T-helper 1 cell (primary cell): ENCODE data around the gene FAM90A26.
"Not testable (repeated sequence)": the region's sequence is repeated elsewhere in the genome, so short reads cannot be mapped to it uniquely, and the experiment has no call there.

ENCODE experiments used
- DNase-seq, 5 donors: peaks; one replicate each; pipeline ENCODE4 v3.0.0-alpha.2; 2012 to 2020
- total RNA-seq, 4 donors: gene quantifications; one replicate each; lab custom pipeline; 2026; lab: John Stamatoyannopoulos, UW

The FAM90A26 gene, protein sequence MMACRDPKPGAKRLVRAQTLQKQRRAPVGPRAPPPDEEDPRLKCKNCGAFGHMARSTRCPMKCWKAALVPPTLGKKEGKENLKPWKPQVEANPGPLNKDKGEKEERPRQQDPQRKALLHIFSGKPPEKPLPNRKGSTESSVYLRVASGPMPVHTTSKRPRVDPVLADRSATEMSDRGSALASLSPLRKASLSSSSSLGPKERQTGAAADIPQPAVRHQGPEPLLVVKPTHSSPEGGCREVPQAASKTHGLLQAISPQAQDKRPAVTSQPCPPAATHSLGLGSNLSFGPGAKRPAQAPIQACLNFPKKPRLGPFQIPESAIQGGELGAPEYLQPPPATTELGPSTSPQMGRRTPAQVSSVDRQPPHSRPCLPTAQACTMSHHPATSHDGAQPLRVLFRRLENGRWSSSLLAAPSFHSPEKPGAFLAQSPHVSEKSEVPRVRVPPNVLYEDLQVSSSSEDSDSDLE
- 0 reads per million in 4 donors for total RNA-seq

- DNase-seq, result not testable (repeated sequence)
These were observed at the start of gene FAM90A26 for GRCh38 chr4:9169791-9170459. Gene FAM90A26 (plus strand): TSS chr4:9170409. CDS start chr4:9173173, 2,764 bp downstream.

GRCh38 chr4:9122711-9123110 is 47.5 kb upstream of the FAM90A26 start:
- DNase-seq, result not testable (repeated sequence)

DNA sequence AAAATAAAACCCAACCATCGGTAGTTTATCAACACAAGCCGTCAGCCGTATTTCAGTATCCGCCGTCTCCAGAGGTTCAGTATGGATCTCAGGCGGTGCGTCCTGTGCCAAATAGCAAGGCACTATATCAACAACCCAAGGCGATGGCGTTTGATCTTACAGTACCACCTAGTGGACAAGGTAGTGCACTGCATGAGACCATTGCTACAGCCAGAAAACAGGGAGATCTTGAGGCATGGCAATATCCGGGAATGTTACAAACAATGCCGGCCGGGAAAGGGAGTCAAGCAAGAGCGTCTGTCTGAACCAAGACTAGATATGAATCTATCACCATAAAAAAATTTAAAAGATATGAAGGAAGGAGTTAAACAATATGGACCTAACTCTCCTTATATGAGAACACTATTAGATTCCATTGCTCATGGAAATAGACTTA is 46.6 kb upstream of the FAM90A26 start:
- DNase-seq, result peak in 3 of 5 donors; percentile 4 to 32 (median 12)

GRCh38 chr4:9125601-9126161 is 44.5 kb upstream of the FAM90A26 start:
- not testable (repeated sequence) for DNase-seq

GRCh38 chr4:9131420-9131819 is 38.8 kb upstream of the FAM90A26 start:
- DNase-seq, result not testable (repeated sequence)

DNA sequence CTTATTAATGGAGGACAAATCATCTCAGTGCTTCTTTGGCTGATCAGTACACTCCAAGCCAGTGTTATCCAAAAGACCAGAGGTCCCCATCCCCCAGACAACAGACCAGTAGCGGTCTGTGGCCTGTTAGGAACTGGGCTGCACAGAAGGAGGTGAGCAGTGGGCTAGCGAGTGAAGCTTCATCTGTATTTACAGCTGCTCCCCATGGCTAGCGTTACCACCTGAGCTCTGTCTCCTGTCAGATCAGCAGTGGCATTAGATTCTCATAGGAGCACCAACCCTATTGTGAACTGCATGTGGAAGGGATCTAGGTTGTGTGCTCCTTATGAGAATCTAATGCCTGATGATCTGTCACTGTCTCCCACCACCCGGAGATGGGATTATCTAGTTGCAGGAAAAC is 37.4 kb upstream of the FAM90A26 start:
- DNase-seq, result not testable (repeated sequence)

- DNase-seq, result not testable (repeated sequence)
These were observed 36.2 kb upstream of the FAM90A26 start for GRCh38 chr4:9134011-9134410.

DNA sequence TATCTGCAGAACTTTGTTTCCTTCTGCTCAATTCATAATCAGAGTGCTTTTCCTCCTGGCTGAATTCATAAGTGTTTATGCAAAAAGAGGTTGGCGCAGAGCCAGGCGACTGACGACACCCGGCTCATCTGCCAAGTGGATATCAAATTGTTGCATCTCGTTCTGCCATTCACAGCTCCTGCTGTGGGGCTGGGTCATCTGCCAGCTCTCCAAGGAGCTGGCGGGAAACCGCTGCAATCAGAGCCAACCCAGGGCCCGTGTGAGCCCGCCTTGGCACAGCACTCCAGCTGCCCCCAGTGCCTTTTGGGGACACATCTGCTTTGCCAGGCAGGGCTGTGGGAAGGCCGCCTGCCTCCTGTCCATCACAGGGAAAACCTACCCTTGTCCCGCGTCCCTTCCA is 35.7 kb upstream of the FAM90A26 start:
- DNase-seq, result not testable (repeated sequence)

DNA sequence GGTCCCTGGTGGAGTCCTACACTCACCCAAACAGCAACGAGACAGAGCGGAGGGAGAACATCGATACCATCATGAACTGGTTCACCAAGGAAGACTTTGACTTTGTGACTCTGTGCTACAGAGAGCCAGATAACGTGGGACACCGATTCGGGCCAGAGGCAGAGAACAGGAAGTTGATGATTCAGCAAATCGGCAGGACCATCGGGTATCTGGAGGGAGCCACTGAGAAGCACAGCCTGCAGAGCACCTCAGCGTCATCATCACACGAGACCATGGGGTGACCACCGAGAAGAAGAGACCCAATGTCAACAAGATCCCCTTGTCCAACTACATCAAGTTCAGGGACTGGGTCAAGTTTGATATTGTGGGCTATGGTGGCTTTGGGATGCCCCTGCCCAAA is 29.2 kb upstream of the FAM90A26 start:
- not testable (repeated sequence) for DNase-seq

DNA sequence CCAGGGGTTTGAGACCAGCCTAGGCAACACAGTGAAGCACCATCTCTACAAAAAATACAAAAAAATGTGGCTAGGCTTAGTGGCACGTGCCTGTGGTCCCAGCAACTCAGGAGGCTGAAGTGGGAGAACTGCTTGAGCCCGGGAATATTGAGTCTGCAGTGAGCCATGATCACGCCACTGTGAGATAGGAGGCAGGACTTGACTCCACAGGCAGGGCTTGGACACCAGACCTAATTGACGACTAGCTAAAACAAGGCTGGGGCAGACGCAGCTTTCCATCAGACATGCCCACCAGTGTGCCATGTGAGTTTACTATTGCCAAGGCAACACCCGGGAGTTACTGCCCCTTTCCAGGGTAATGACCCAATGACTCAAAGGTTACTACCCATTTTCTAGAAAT is 27.4 kb upstream of the FAM90A26 start:
- not testable (repeated sequence) for DNase-seq

- no peak for DNase-seq
These were observed 26.7 kb upstream of the FAM90A26 start for GRCh38 chr4:9143421-9144080.

DNA sequence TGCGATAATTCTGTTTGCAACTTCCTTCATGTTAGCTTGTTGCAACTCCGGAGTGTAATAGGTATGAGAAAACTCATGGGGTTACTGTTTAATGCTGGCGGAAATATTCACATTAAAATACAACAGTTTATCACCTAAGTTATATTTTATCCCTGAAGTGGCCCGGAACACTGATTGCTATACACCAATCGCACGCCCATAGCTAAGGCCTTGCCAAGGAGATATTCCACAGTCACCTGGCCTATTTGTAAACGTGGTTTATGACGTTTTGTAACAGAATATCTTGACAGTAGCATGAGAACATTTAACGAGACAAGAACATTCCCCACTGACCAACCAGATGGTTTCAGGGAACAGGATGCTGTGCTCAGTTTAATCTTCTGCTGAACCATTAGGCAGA is 23.2 kb upstream of the FAM90A26 start:
- no peak for DNase-seq

GRCh38 chr4:9147368-9147767 is 22.8 kb upstream of the FAM90A26 start:
- not testable (repeated sequence) for DNase-seq

GRCh38 chr4:9148611-9149409 is 21.4 kb upstream of the FAM90A26 start:
- not testable (repeated sequence) for DNase-seq

- not testable (repeated sequence) for DNase-seq
These were observed 18.4 kb upstream of the FAM90A26 start for GRCh38 chr4:9151809-9152179.

DNA sequence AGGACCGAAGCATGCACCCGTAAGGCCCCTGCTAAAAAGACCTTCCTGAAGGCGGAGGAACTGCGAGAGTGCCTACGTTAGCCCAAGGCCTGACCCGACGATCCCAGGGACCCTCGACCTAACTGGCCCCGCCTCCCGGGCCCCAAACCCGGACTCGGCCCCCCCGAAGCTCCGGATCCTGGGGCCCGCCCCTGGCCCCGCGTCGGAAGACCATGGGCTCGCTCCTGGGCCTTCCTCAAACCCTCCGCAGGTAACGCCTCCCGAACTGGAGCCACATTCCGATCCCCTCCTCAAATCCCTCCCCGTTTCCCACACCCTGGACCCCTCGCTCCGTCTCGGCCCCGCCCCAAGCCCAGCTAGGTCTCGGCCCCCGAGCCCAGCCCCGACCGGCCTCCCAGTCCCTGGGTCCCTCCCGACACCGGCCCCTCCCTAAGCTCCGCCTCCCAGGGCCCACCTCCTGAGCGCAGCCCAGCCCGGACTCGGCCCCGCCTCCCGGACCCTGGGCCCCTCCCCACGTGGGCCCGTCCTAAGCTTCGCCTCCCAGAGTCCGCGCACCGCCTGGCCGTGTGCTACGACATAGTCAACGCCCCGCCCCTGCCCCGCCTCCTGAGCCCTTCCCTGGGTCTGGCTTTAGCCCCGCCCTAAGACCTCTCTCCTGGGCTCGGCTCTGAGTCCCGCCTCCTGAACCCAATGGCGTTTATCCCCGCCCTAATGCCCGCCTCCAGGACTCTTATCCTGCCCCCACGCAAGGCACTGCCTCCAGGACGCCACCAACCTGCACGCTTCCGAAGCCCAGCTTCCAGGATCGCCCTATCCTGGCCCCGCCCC is 17.8 kb upstream of the FAM90A26 start:
- DNase-seq, result peak; percentile 88 to 96 (median 92)

GRCh38 chr4:9153008-9153570 is 17.1 kb upstream of the FAM90A26 start:
- peak; percentile 92 to 97 (median 95) for DNase-seq

- DNase-seq, result not testable (repeated sequence)
These were observed 16.5 kb upstream of the FAM90A26 start for GRCh38 chr4:9153571-9154157.

DNA sequence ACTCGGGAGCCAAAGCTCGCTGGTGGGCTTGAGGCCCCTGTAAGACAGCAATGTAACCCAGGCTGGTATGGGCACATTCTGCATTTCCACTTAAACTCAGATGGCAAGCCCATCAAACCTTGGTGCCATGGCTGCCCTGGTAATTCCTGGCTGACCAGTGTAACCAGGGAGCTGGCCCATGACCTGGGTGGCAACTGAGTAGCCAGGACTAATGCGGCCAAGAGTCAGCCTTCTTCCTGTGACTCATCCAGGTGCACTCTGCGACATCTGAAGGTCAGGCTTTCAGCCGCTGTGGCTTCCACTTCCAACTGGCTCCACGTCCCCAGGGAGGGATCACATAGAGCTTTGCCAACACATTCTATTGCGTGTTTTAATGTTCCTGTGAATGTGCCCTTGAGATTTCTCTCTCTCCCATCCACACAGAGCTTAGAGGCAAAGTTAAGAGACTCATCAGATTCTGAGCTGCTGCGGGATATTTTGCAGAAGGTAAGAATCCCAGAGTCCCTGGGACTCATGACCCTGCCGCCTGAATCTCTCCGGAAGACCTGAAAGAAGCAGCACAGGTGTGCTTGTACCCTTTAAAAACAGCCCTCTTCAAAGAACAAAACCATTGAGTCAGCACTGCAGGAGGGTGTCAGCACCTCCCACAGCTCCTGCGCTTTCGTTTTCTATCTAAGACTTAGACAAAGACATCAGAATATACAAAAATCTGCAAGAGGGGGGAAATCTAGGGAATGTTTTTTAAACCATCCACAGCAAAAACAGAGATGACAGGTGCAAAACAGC is 14.9 kb upstream of the FAM90A26 start:
- DNase-seq, result peak in 1 of 5 donors; percentile 20
